Stimulated activated CD4-positive, alpha-beta T cell treated with anti-CD3 and anti-CD28 coated beads, Interleukin-15, amount 100 ng/mL, for 24 hours (primary cell): ENCODE data around the gene ARMC8.
"Not testable (repeated sequence)": the region's sequence is repeated elsewhere in the genome, so short reads cannot be mapped to it uniquely, and the experiment has no call there.

Experiments
- DNase-seq: peaks from one replicate; pipeline ENCODE4 v3.0.0-alpha.2; 2020

ARMC8 gene

GRCh38 chr3:138187296-138188012 lies at the start of gene ARMC8:
ARMC8 (plus strand) TSS chr3:138187301; CDS start chr3:138187555, 254 bp downstream.
- no peak for DNase-seq

- DNase-seq, result no peak
These were observed 49.2 kb upstream of the ARMC8 start for GRCh38 chr3:138137861-138138260.

GRCh38 chr3:138139691-138140090 lies 47.4 kb upstream of the ARMC8 start:
- no peak for DNase-seq

GRCh38 chr3:138140940-138141339 lies 46.2 kb upstream of the ARMC8 start:
- DNase-seq, result no peak

- DNase-seq, result not testable (repeated sequence)
These were observed 44.9 kb upstream of the ARMC8 start for GRCh38 chr3:138142181-138142580.

GRCh38 chr3:138148503-138148902 lies 38.6 kb upstream of the ARMC8 start:
- DNase-seq, result no peak

GRCh38 chr3:138154534-138154933 lies 32.6 kb upstream of the ARMC8 start:
- DNase-seq, result no peak

- no peak for DNase-seq
These were observed 29.4 kb upstream of the ARMC8 start for GRCh38 chr3:138157743-138158142.

- no peak for DNase-seq
These were observed 22.0 kb upstream of the ARMC8 start for GRCh38 chr3:138165061-138165460.

GRCh38 chr3:138172625-138173024 lies 14.5 kb upstream of the ARMC8 start:
- DNase-seq, result no peak

GRCh38 chr3:138173769-138174420 lies 13.2 kb upstream of the ARMC8 start:
- DNase-seq, result no peak

GRCh38 chr3:138174421-138175131 lies 12.5 kb upstream of the ARMC8 start, which contains the start of gene DBR1:
DBR1 (minus strand) TSS chr3:138174921; CDS start chr3:138174795, 126 bp downstream.
- DNase-seq, result peak; percentile 82

- peak; percentile 22 for DNase-seq
These were observed 6.6 kb upstream of the ARMC8 start for GRCh38 chr3:138180375-138181029.

- DNase-seq, result no peak
These were observed 2.1 kb upstream of the ARMC8 start for GRCh38 chr3:138184994-138185393.

- no peak for DNase-seq
These were observed 880 bp upstream of the ARMC8 start for GRCh38 chr3:138186221-138186620.

GRCh38 chr3:138186803-138187295 lies 252 bp upstream of the ARMC8 start:
- DNase-seq, result peak; percentile 93

- peak; percentile 51 for DNase-seq
These were observed 1.1 kb downstream of the ARMC8 start for GRCh38 chr3:138188013-138188730.

- DNase-seq, result no peak
These were observed 8.4 kb downstream of the ARMC8 start for GRCh38 chr3:138195481-138195880.

- no peak for DNase-seq
These were observed 8.9 kb downstream of the ARMC8 start for GRCh38 chr3:138196023-138196422.

GRCh38 chr3:138197058-138197457 lies 10.0 kb downstream of the ARMC8 start:
- no peak for DNase-seq

GRCh38 chr3:138197524-138197923 lies 10.4 kb downstream of the ARMC8 start:
- no peak for DNase-seq

GRCh38 chr3:138199851-138200250 lies 12.8 kb downstream of the ARMC8 start:
- no peak for DNase-seq
